Cardiac septum (tissue), 1 donor: Measurements from ENCODE around the gene IL10RB. TPM values are rescaled to one million over a fixed set of nuclear protein-coding genes. Genes with fewer than 3 reads are reported as not detected.
"Not testable (repeated sequence)": the region's sequence is repeated elsewhere in the genome, so short reads cannot be mapped to it uniquely, and the experiment has no call there.

Source experiments
- DNase-seq: peaks from one replicate; pipeline ENCODE4 v3.0.0-alpha.2; 2020; ENCODE audit warnings: low spot score
- intact Hi-C: fragments of 100-400 bp; cut with DNase I; formaldehyde crosslinking; loops from one replicate; pipeline ENCODE4 v1.14.0; 2022
- total RNA-seq: library from RNA; stranded (reverse); fragmentation: NEBNext Ultra II Directional; extraction: Animal tissue kit (Norgen Biotek cat#: 25700); gene quantifications from one replicate; pipeline ENCODE4 v1.2.1, GENCODE V29; 2021
- donor health status: DM: no; HTN: no; CAD: no.

The IL10RB gene
- total RNA-seq, 1 donor from 2014 or later: 7.2 TPM

DNA sequence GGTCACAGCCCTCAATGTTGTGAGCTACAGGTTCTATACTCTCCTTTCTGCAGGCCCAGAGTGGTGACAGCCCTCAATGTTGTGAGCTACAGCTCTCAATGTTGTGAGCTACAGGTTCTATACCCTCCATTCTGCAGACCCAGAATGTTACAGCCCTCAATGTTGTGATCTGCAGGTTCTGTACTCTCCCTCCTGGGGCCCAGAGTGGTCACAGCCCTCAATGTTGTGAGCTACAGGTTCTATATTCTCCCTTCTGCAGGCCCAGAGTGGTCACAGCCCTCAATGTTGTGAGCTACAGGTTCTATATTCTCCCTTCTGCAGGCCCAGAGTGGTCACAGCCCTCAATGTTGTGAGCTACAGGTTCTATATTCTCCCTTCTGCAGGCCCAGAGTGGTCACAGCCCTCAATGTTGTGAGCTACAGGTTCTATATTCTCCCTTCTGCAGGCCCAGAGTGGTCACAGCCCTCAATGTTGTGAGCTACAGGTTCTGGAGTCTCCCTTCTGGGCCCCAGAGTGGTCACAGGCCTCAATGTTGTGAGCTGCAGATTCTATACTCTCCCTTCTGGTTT lies 26.5 kb upstream of the IL10RB start:
- intact Hi-C loops, DNase-seq: not testable (repeated sequence)

GRCh38 chr21:33240404-33240803 lies 25.8 kb upstream of the IL10RB start:
- no peak for DNase-seq
- intact Hi-C loops: no loop called here

GRCh38 chr21:33241846-33242245 lies 24.3 kb upstream of the IL10RB start:
- intact Hi-C loops: no loop called here
- DNase-seq: no peak

GRCh38 chr21:33242846-33243245 lies 23.3 kb upstream of the IL10RB start:
- DNase-seq, intact Hi-C loops: not testable (repeated sequence)

GRCh38 chr21:33244082-33244778 lies 21.9 kb upstream of the IL10RB start:
- intact Hi-C loops: no loop called here

GRCh38 chr21:33244779-33245105 lies 21.4 kb upstream of the IL10RB start:
- DNase-seq: no peak
- intact Hi-C loops: no loop called here

More at GRCh38 chr21:33244082-33244778, 21.9 kb upstream of the IL10RB start:
- DNase-seq: no peak

GRCh38 chr21:33245289-33245918 lies 20.8 kb upstream of the IL10RB start:
- intact Hi-C loops: no loop called here
- DNase-seq: no peak

DNA sequence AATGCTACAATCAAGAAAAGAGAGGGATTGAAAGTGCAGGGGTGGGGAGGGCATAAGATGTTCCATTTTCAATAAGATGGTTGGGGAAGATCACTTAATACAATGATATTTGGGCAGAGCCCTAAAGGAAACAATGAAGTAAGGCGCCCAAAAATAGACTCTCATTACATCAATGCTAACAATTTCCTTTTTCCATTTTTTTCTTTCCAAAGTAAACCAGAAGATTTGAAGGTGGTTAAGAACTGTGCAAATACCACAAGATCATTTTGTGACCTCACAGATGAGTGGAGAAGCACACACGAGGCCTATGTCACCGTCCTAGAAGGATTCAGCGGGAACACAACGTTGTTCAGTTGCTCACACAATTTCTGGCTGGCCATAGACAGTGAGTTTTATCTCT lies 19.7 kb upstream of the IL10RB start:
- no peak for DNase-seq
- intact Hi-C loops: no loop called here

GRCh38 chr21:33246963-33247362 lies 19.2 kb upstream of the IL10RB start:
- intact Hi-C loops: no loop called here

GRCh38 chr21:33247599-33247998 lies 18.6 kb upstream of the IL10RB start:
- intact Hi-C loops: no loop called here
- DNase-seq: no peak

More at GRCh38 chr21:33246963-33247362, 19.2 kb upstream of the IL10RB start:
- no peak for DNase-seq

DNA sequence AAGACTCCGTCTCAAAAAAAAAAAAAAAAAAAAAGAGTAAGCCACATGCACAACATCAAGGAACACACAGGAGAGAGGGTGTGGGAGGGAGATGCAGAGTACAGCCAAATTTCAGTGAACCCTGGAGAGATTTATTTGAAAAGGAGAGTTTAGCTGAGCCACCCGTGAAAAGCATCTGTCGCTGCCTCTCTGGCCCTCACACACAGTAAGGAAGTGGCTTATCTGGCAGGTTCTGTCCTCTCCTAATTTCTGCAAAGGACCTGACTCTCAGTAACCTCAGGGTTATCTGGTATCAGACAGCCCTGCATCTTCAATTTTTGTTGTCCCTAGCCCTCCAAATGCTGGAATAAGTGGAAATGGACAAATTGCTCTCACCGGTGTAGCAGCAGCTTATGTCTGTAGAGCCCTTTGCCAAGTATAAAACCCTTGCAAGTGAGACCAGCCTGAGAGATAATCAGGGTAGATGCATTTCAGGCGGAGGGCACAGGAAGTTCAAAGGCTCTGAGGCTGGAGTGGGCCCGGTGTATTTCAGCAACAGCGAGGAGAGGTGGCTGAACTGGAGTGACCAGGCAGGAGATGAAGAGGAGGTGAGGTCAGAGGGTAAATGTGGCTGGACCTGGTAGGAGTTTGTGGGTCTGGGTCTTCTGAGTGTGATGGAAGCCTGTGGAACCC lies 16.7 kb upstream of the IL10RB start:
- intact Hi-C loops: no loop called here
- no peak for DNase-seq

DNA sequence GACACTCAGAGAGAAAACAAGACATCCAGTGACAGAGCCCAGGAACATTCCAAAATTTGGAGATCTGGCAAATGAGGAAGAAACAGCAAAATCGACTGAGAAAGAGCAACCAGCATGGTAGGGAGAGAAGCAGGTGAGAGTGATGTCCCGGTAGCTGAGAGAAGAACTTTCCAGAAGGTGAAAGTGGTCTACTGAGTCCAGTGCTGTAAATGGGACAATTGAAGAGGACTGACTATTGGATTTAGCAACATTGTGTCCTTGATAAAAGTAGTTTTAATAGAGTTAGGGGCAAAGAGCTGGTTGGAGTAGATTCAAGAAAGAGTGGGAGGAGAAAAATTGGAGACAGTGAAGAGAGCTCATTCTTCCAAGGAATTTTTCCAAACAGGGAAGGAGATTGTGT lies 15.0 kb upstream of the IL10RB start:
- DNase-seq: no peak
- intact Hi-C loops: no loop called here

GRCh38 chr21:33253382-33253781 lies 12.8 kb upstream of the IL10RB start:
- DNase-seq, intact Hi-C loops: not testable (repeated sequence)

GRCh38 chr21:33254766-33255165 lies 11.4 kb upstream of the IL10RB start:
- DNase-seq: no peak
- intact Hi-C loops: no loop called here

DNA sequence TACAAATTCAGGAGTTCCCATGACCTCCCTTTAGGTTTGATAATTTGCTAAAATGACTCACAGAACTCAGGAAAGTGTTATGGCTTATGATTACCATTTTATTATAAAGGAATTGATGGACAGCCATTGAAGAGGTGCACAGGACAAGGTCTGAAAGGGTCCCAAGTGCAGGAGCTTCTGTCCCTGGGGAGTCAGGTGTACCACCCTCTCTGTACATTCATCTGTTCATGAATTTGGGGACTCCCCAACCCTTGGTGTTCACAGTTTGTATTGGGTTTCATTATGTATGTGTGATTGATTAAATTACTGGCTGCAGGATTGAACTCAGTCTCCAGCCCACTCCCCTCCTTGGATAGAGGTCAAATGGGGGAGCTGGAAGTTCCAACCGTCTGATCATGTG lies 10.8 kb upstream of the IL10RB start:
- intact Hi-C loops: no loop called here

GRCh38 chr21:33256019-33256418 lies 10.1 kb upstream of the IL10RB start:
- intact Hi-C loops: no loop called here
- DNase-seq: no peak

More for the DNA sequence above, 10.8 kb upstream of the IL10RB start:
- DNase-seq: no peak

GRCh38 chr21:33257094-33257803 lies 8.9 kb upstream of the IL10RB start:
- intact Hi-C loops: no loop called here

DNA sequence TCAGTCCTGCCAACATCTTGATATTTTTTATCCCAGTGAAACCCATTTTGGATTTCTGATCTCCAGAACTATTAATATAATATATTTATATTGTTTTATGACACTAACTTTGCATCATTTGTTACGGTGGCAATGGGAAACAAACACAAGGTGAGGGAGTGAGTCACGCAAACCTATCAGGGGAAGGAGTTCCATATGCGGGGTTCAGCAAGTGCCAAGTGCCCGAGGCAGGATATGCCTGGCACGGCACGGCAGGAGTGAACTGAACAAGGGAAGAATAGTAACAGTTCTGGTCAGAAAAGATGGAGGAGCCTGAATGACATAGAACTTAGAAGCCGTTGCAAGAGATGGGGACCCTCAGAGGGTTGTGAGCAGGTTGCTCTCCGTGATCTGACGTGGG lies 7.7 kb upstream of the IL10RB start:
- intact Hi-C loops: no loop called here

More at GRCh38 chr21:33257094-33257803, 8.9 kb upstream of the IL10RB start:
- DNase-seq: no peak

GRCh38 chr21:33259428-33259827 lies 6.7 kb upstream of the IL10RB start:
- DNase-seq: no peak
- intact Hi-C loops: no loop called here

More for the DNA sequence above, 7.7 kb upstream of the IL10RB start:
- no peak for DNase-seq

GRCh38 chr21:33259995-33260394 lies 6.2 kb upstream of the IL10RB start:
- no peak for DNase-seq
- intact Hi-C loops: no loop called here
